GM12864 (cell line): ENCODE data around the gene RTP5.
"Not testable (repeated sequence)": the region's sequence is repeated elsewhere in the genome, so short reads cannot be mapped to it uniquely, and the experiment has no call there.

Source experiments
- DNase-seq: peaks from one replicate; pipeline ENCODE4 v3.0.0-alpha.2; 2011; ENCODE audit warnings: low read depth
- H3K4me3 ChIP-seq: 2 replicates; pipeline ENCODE4 v1.5.1; 2011; ENCODE audit warnings: mild to moderate bottlenecking, low read depth, low read length, control low read depth
- CTCF ChIP-seq: IDR thresholded peaks from 2 replicates; pipeline ENCODE4 v1.5.1; 2011; ENCODE audit warnings: low read depth, mild to moderate bottlenecking, moderate library complexity, low read length, control low read depth, inconsistent platforms; ENCODE audit errors: missing control alignments

RTP5 gene

GRCh38 chr2:241833101-241833663 is 36.3 kb upstream of the RTP5 start:
- no peak overlapping the region for H3K4me3 ChIP-seq
- no peak for TF ChIP-seq CTCF
- no peak for DNase-seq

GRCh38 chr2:241833756-241834526 is 35.6 kb upstream of the RTP5 start:
- not testable (repeated sequence) for H3K4me3 ChIP-seq, DNase-seq

GRCh38 chr2:241834527-241835210 is 34.9 kb upstream of the RTP5 start:
- no peak overlapping the region for H3K4me3 ChIP-seq
- no peak for TF ChIP-seq CTCF
- DNase-seq, result no peak

- no peak for DNase-seq
- no peak for TF ChIP-seq CTCF
- no peak overlapping the region for H3K4me3 ChIP-seq
These were observed 33.9 kb upstream of the RTP5 start for GRCh38 chr2:241835611-241836010.

GRCh38 chr2:241836292-241836691 is 33.2 kb upstream of the RTP5 start:
- H3K4me3 ChIP-seq, result no peak overlapping the region
- TF ChIP-seq CTCF, result no peak
- no peak for DNase-seq

- H3K4me3 ChIP-seq, result no peak overlapping the region
- no peak for TF ChIP-seq CTCF
- no peak for DNase-seq
These were observed 32.1 kb upstream of the RTP5 start for GRCh38 chr2:241837197-241837965.
